ENCODE data around the gene PDPN. TPM values are rescaled to one million over a fixed set of nuclear protein-coding genes. Genes with fewer than 3 reads are reported as not detected.
"Not testable (repeated sequence)": the region's sequence is repeated elsewhere in the genome, so short reads cannot be mapped to it uniquely, and the experiment has no call there.

PDPN gene
- total RNA-seq, 2 experiments from 2014 or later: not detected

GRCh38 chr1:13550663-13551062 lies 33.0 kb upstream of the PDPN start:
- H3K27me3 Mint-ChIP-seq: peaks cover 12% of the 10 kb centered on the region
- no peaks in the 10 kb centered on the region for H3K4me1 Mint-ChIP-seq (ENCODE audit: low read depth)
- no peaks in the 10 kb centered on the region for H3K36me3 Mint-ChIP-seq
- DNase-seq: no peak
- intact Hi-C loops (cut with micrococcal nuclease): no loop called here
- H3K9me3 Mint-ChIP-seq: no peaks in the 10 kb centered on the region
- no peak overlapping the region for H3K27ac Mint-ChIP-seq
- ChIA-PET CTCF (no interaction called here), POLR2A (no interaction called here)
- no peak overlapping the region for H3K4me3 Mint-ChIP-seq

- H3K4me1 Mint-ChIP-seq (ENCODE audit: low read depth): no peaks in the 10 kb centered on the region
- H3K4me3 Mint-ChIP-seq: no peak overlapping the region
- intact Hi-C loops (cut with micrococcal nuclease): no loop called here
- H3K27ac Mint-ChIP-seq: no peak overlapping the region
- CTCF ChIA-PET: no interaction called here
- no peak for DNase-seq
- no peaks in the 10 kb centered on the region for H3K36me3 Mint-ChIP-seq
- POLR2A ChIA-PET: no interaction called here
- no peaks in the 10 kb centered on the region for H3K9me3 Mint-ChIP-seq
- no peaks in the 10 kb centered on the region for H3K27me3 Mint-ChIP-seq
Observed at GRCh38 chr1:13554798-13555197, 28.8 kb upstream of the PDPN start.

GRCh38 chr1:13556224-13556764 lies 27.3 kb upstream of the PDPN start:
- POLR2A ChIA-PET: no interaction called here
- H3K9me3 Mint-ChIP-seq: no peaks in the 10 kb centered on the region
- CTCF ChIA-PET: no interaction called here
- no peak overlapping the region for H3K27ac Mint-ChIP-seq
- DNase-seq: no peak
- H3K36me3 Mint-ChIP-seq: no peaks in the 10 kb centered on the region
- no peak overlapping the region for H3K4me3 Mint-ChIP-seq
- H3K27me3 Mint-ChIP-seq: no peaks in the 10 kb centered on the region
- intact Hi-C loops (cut with micrococcal nuclease): no loop called here
- H3K4me1 Mint-ChIP-seq (ENCODE audit: low read depth): no peaks in the 10 kb centered on the region

- H3K27me3 Mint-ChIP-seq: no peaks in the 10 kb centered on the region
- ChIA-PET CTCF (interaction anchor here (1.4 kb wide), 1 partner anchor 10 kb away, joined by 4 read pairs; no protein-coding TSS in a partner anchor), POLR2A (no interaction called here)
- no peak overlapping the region for H3K4me3 Mint-ChIP-seq
- intact Hi-C loops (cut with micrococcal nuclease): no loop called here
- no peak overlapping the region for H3K27ac Mint-ChIP-seq
- H3K36me3 Mint-ChIP-seq: no peaks in the 10 kb centered on the region
- no peak for DNase-seq
- no peaks in the 10 kb centered on the region for H3K4me1 Mint-ChIP-seq (ENCODE audit: low read depth)
- H3K9me3 Mint-ChIP-seq: no peaks in the 10 kb centered on the region
Observed at GRCh38 chr1:13560541-13560940, 23.1 kb upstream of the PDPN start.

- DNase-seq; POLR2A ChIA-PET; H3K9me3 Mint-ChIP-seq; H3K27ac Mint-ChIP-seq; H3K27me3 Mint-ChIP-seq; H3K36me3 Mint-ChIP-seq; H3K4me3 Mint-ChIP-seq; CTCF ChIA-PET; intact Hi-C loops (cut with micrococcal nuclease); H3K4me1 Mint-ChIP-seq (ENCODE audit: low read depth): not testable (repeated sequence)
Observed at GRCh38 chr1:13562981-13563380, 20.7 kb upstream of the PDPN start.

GRCh38 chr1:13564073-13564472 lies 19.6 kb upstream of the PDPN start:
- Mint-ChIP-seq H3K36me3 (no peaks in the 10 kb centered on the region), H3K27ac (no peak overlapping the region), H3K27me3 (no peaks in the 10 kb centered on the region), H3K4me1 (ENCODE audit: low read depth) (no peaks in the 10 kb centered on the region), H3K9me3 (no peaks in the 10 kb centered on the region), H3K4me3 (no peak overlapping the region)
- POLR2A ChIA-PET: no interaction called here
- CTCF ChIA-PET: no interaction called here
- DNase-seq: no peak
- intact Hi-C loops (cut with micrococcal nuclease): no loop called here

GRCh38 chr1:13570435-13570834 lies 13.2 kb upstream of the PDPN start:
- CTCF ChIA-PET: interaction anchor here (1.3 kb wide), 1 partner anchor 10 kb away, joined by 4 read pairs; no protein-coding TSS in a partner anchor
- intact Hi-C loops (cut with micrococcal nuclease); H3K27me3 Mint-ChIP-seq; H3K4me1 Mint-ChIP-seq (ENCODE audit: low read depth); H3K36me3 Mint-ChIP-seq; H3K27ac Mint-ChIP-seq; H3K9me3 Mint-ChIP-seq; DNase-seq; POLR2A ChIA-PET; H3K4me3 Mint-ChIP-seq: not testable (repeated sequence)

GRCh38 chr1:13570924-13571323 lies 12.7 kb upstream of the PDPN start:
- intact Hi-C loops (cut with micrococcal nuclease): no loop called here
- H3K27me3 Mint-ChIP-seq: no peaks in the 10 kb centered on the region
- no peaks in the 10 kb centered on the region for H3K9me3 Mint-ChIP-seq
- H3K4me1 Mint-ChIP-seq (ENCODE audit: low read depth): no peaks in the 10 kb centered on the region
- no peak overlapping the region for H3K4me3 Mint-ChIP-seq
- no peaks in the 10 kb centered on the region for H3K36me3 Mint-ChIP-seq
- no peak overlapping the region for H3K27ac Mint-ChIP-seq
- ChIA-PET CTCF (interaction anchor here (1.3 kb wide), 1 partner anchor 11 kb away, joined by 4 read pairs; no protein-coding TSS in a partner anchor), POLR2A (no interaction called here)
- no peak for DNase-seq

GRCh38 chr1:13573586-13573985 lies 10.0 kb upstream of the PDPN start:
- CTCF ChIA-PET: no interaction called here
- Mint-ChIP-seq H3K9me3 (no peaks in the 10 kb centered on the region), H3K36me3 (no peaks in the 10 kb centered on the region), H3K4me3 (no peak overlapping the region), H3K4me1 (ENCODE audit: low read depth) (no peaks in the 10 kb centered on the region), H3K27ac (no peak overlapping the region), H3K27me3 (peaks cover 10% of the 10 kb centered on the region)
- POLR2A ChIA-PET: no interaction called here
- no peak for DNase-seq
- intact Hi-C loops (cut with micrococcal nuclease): no loop called here

- no peaks in the 10 kb centered on the region for H3K9me3 Mint-ChIP-seq
- no peaks in the 10 kb centered on the region for H3K36me3 Mint-ChIP-seq
- H3K4me3 Mint-ChIP-seq: no peak overlapping the region
- ChIA-PET CTCF (no interaction called here), POLR2A (no interaction called here)
- H3K27me3 Mint-ChIP-seq: peaks cover 26% of the 10 kb centered on the region
- no peak overlapping the region for H3K27ac Mint-ChIP-seq
- no peaks in the 10 kb centered on the region for H3K4me1 Mint-ChIP-seq (ENCODE audit: low read depth)
- intact Hi-C loops (cut with micrococcal nuclease): no loop called here
- no peak for DNase-seq
Observed at GRCh38 chr1:13576926-13577325, 6.7 kb upstream of the PDPN start.

- no peak for DNase-seq
- H3K4me3 Mint-ChIP-seq: no peak overlapping the region
- H3K27ac Mint-ChIP-seq: no peak overlapping the region
- H3K9me3 Mint-ChIP-seq: no peaks in the 10 kb centered on the region
- peaks cover 34% of the 10 kb centered on the region for H3K27me3 Mint-ChIP-seq
- no peaks in the 10 kb centered on the region for H3K36me3 Mint-ChIP-seq
- POLR2A ChIA-PET: no interaction called here
- CTCF ChIA-PET: no interaction called here
- intact Hi-C loops (cut with micrococcal nuclease): no loop called here
- no peaks in the 10 kb centered on the region for H3K4me1 Mint-ChIP-seq (ENCODE audit: low read depth)
Observed at GRCh38 chr1:13577846-13578245, 5.8 kb upstream of the PDPN start.

- POLR2A ChIA-PET: no interaction called here
- H3K27me3 Mint-ChIP-seq: peaks cover 57% of the 10 kb centered on the region
- H3K4me1 Mint-ChIP-seq (ENCODE audit: low read depth): no peaks in the 10 kb centered on the region
- intact Hi-C loops (cut with micrococcal nuclease): no loop called here
- no peak overlapping the region for H3K4me3 Mint-ChIP-seq
- H3K36me3 Mint-ChIP-seq: no peaks in the 10 kb centered on the region
- no peaks in the 10 kb centered on the region for H3K9me3 Mint-ChIP-seq
- DNase-seq: no peak
- H3K27ac Mint-ChIP-seq: no peak overlapping the region
- CTCF ChIA-PET: no interaction called here
Observed at GRCh38 chr1:13581446-13581845, 2.2 kb upstream of the PDPN start.

GRCh38 chr1:13582713-13583443 lies 754 bp upstream of the PDPN start:
- Mint-ChIP-seq H3K4me3 (no peak overlapping the region), H3K36me3 (no peaks in the 10 kb centered on the region), H3K27ac (no peak overlapping the region), H3K9me3 (no peaks in the 10 kb centered on the region), H3K27me3 (peaks cover 60% of the 10 kb centered on the region), H3K4me1 (ENCODE audit: low read depth) (no peaks in the 10 kb centered on the region)
- CTCF ChIA-PET: no interaction called here
- DNase-seq: no peak
- POLR2A ChIA-PET: no interaction called here
- intact Hi-C loops (cut with micrococcal nuclease): no loop called here

Data from activated CD4-positive, alpha-beta memory T cell treated with anti-CD3 and anti-CD28 coated beads for 36 hours (primary cell).